ENCODE measurements around the gene NYAP1.

NYAP1 gene

DNA sequence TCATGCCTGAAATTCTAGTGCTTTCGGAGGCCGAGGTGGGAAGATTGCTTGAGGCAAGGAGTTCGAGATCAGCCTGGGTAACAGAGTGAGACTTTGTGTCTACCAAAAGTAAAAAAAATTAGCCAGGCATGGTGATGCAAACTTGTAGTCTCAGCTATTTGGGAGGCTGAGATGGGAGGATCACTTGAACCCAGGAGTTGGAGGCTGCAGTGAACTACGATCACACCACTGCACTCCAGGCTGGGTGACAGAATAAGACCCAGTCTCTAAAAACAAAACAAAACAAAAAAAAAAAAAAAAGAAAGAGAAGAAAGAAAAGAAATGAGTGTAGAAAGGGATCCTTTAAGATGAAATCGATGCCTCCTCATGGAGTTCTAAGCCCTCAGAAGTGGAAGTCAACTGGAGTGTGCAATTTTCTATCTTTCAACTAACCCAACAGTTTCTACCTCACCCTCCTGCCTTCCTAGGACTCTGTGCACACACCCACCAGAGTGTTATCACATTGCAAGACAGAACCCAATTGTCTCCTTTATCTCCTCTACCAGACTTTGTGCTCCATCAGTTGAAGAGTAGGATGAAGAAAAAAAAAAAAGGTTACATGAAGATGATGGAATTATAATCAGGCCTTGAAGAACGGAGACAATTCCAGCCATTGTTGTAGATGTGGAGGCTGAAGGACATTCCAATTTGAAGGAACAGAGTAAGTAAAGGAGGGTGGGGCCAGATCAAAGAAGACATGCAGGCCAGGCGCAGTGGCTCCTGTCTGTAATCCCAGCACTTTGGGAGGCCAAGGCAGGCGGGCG, 26.9 kb downstream of the NYAP1 start:
- Mint-ChIP-seq H3K36me3 (ENCODE audit: low read depth) (no peaks in the 10 kb centered on the region), H3K27ac (no peak overlapping the region), H3K9me3 (no peaks in the 10 kb centered on the region), H3K4me3 (no peak overlapping the region), H3K4me1 (peaks cover 5% of the 10 kb centered on the region), H3K27me3 (ENCODE audit: low read depth, poor library complexity) (peaks cover 15% of the 10 kb centered on the region)
- TF ChIP-seq, protein P1, sequence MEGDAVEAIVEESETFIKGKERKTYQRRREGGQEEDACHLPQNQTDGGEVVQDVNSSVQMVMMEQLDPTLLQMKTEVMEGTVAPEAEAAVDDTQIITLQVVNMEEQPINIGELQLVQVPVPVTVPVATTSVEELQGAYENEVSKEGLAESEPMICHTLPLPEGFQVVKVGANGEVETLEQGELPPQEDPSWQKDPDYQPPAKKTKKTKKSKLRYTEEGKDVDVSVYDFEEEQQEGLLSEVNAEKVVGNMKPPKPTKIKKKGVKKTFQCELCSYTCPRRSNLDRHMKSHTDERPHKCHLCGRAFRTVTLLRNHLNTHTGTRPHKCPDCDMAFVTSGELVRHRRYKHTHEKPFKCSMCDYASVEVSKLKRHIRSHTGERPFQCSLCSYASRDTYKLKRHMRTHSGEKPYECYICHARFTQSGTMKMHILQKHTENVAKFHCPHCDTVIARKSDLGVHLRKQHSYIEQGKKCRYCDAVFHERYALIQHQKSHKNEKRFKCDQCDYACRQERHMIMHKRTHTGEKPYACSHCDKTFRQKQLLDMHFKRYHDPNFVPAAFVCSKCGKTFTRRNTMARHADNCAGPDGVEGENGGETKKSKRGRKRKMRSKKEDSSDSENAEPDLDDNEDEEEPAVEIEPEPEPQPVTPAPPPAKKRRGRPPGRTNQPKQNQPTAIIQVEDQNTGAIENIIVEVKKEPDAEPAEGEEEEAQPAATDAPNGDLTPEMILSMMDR (IDR thresholded peaks at IDR 0.05) = no peak
- DNase-seq = no peak

DNA sequence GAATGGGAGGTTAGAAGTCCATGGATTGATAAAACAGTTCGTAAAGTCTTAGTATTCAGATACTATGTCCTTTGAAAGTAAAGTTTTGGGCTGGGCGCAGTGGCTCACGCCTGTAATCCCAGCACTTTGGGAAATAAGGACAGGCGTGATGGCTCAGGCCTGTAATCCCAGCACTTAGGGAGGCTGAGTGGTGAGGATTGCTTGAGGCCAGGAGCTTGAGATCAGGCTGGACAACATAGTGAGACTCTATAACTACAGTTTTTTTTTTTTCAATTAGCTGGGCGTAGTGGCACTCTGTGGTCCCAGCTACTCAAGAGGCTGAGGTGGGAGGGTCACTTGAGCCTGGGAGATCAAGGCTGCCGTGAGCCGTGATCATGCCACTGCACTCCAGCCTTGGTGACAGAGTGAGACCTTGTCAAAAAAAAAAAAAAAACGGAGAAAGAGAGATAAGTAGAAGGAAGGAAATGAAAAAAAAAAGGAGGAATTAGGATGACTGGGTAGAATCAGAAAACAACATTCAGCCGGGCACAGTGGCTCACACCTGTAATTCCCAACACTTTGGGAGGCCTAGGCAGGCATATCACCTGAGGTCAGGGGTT, 29.6 kb downstream of the NYAP1 start:
- Mint-ChIP-seq H3K27ac (no peak overlapping the region), H3K27me3 (ENCODE audit: low read depth, poor library complexity) (peaks cover 3% of the 10 kb centered on the region), H3K4me1 (peaks cover 5% of the 10 kb centered on the region), H3K4me3 (no peak overlapping the region), H3K9me3 (no peaks in the 10 kb centered on the region), H3K36me3 (ENCODE audit: low read depth) (no peaks in the 10 kb centered on the region)
- TF ChIP-seq, protein P1 (IDR thresholded peaks at IDR 0.05) = no peak
- no peak for DNase-seq

DNA sequence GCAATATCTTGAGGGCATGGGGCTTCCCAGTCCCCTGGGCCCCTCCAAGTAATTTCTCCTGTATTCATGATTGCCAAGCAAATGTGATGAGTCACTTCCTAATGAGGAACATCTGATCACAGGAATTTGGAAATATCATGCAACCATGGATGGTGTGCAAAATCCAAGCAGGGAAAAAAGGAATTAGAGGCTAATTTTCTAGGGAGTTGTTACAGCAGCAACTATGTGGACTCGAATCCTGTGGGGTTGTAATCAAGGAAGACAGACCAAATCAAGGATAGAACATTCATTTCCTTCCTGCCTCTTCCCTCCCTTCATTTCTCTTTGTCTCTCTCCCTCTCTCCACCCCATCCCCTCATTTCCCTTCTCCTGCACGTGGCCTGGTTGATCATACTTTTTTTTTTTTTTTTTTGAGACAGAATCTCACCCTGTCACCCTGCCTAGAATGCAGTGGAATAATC, 31.4 kb downstream of the NYAP1 start:
- no peaks in the 10 kb centered on the region for H3K27me3 Mint-ChIP-seq (ENCODE audit: low read depth, poor library complexity)
- H3K36me3 Mint-ChIP-seq (ENCODE audit: low read depth) = no peaks in the 10 kb centered on the region
- no peak overlapping the region for H3K4me3 Mint-ChIP-seq
- TF ChIP-seq, protein P1 (IDR thresholded peaks at IDR 0.05) = no peak
- no peak for DNase-seq
- no peaks in the 10 kb centered on the region for H3K9me3 Mint-ChIP-seq
- H3K27ac Mint-ChIP-seq = peak overlapping the region; percentile 75
- H3K4me1 Mint-ChIP-seq = peaks cover 5% of the 10 kb centered on the region

DNA sequence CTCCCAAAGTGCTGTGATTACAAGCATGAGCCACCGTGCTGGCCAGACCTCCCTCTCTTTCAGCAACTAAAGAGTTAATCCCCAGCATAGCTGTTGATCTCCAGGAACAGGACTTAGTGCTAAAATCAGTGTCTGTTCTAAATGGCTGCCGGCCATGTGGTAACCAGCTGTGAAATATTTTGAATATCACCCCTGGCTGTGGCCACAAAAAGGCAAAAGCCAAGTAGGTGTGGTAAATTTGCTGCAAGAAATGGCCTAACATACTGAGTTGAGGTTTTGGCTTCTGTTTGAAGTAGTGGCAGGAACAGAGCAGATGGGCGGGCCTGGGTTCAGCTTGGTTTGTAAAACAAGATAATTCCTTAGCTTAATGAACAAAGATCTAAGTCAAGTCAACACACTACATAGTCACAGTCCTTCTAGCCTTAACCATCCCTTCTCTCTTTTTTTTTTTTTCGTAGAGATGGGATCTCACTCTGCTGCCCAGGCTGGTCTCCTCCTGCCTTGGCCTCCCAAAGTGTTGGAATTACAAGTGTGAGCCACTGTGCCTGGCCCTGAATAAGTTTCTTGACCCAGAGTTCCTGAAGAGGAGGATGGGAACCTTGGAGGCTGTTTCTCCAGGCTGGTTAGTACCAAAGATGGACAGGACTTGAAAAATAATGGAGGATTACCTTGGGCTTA, 32.5 kb downstream of the NYAP1 start:
- peaks cover 5% of the 10 kb centered on the region for H3K4me1 Mint-ChIP-seq
- no peak for DNase-seq
- H3K27me3 Mint-ChIP-seq (ENCODE audit: low read depth, poor library complexity) = peaks cover 1% of the 10 kb centered on the region
- TF ChIP-seq, protein P1 (IDR thresholded peaks at IDR 0.05) = no peak
- H3K36me3 Mint-ChIP-seq (ENCODE audit: low read depth) = no peaks in the 10 kb centered on the region
- no peak overlapping the region for H3K4me3 Mint-ChIP-seq
- H3K27ac Mint-ChIP-seq = no peak overlapping the region
- H3K9me3 Mint-ChIP-seq = no peaks in the 10 kb centered on the region

DNA sequence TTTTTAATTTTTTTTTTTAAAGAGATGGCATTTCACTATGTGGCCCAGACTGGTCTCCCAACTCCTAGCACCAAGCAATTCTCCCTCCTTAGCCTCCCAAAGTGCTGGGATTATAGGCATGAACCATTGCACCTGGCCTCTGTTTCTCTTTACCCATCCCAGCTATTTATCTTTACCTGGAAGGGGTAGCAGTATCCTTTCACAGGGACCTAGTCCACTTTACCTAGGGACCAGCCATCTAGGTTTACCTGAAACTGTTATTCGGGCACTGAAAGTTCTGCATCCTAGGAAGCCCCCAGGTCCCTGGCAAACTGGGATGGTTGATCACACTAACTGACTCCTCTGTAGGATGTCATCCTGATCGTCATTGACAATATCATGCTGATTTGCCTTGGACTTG, 33.6 kb downstream of the NYAP1 start:
- H3K27ac Mint-ChIP-seq = no peak overlapping the region
- no peak overlapping the region for H3K4me3 Mint-ChIP-seq
- no peak for DNase-seq
- peaks cover 5% of the 10 kb centered on the region for H3K9me3 Mint-ChIP-seq
- H3K4me1 Mint-ChIP-seq = peaks cover 5% of the 10 kb centered on the region
- peaks cover 6% of the 10 kb centered on the region for H3K27me3 Mint-ChIP-seq (ENCODE audit: low read depth, poor library complexity)
- TF ChIP-seq, protein P1 (IDR thresholded peaks at IDR 0.05) = no peak
- H3K36me3 Mint-ChIP-seq (ENCODE audit: low read depth) = no peaks in the 10 kb centered on the region
